K562 (cell line): ENCODE data around the gene B3GLCT. TPM values are rescaled to one million over a fixed set of nuclear protein-coding genes. Genes with fewer than 3 reads are reported as not detected.
A peak's percentile ranks its signal among the peaks of the same experiment; 100 is the strongest.

Source experiments
- ATF7 ChIP-seq: fragments of 450-650 bp; IDR thresholded peaks from 2 replicates; pipeline ENCODE4 v1.7.1; 2014; ENCODE audit warnings: mild to moderate bottlenecking, moderate library complexity
- BRF1 ChIP-seq: IDR thresholded peaks from 3 replicates; pipeline ENCODE4 v1.6.1; 2011; ENCODE audit warnings: borderline replicate concordance, mild to moderate bottlenecking; ENCODE audit not compliant: insufficient read length; ENCODE audit errors: extremely low read depth
- CXXC5 ChIP-seq: fragments of 250-450 bp; sonication (Bioruptor Pico); IDR thresholded peaks from 2 replicates; pipeline ENCODE4 v1.8.0; 2022; ENCODE audit warnings: inconsistent platforms, mild to moderate bottlenecking, moderate library complexity
- ELF1 ChIP-seq: fragments of 200-800 bp; sonication (Bioruptor generic); IDR thresholded peaks from 2 replicates; pipeline ENCODE4 v1.6.1; 2016; ENCODE audit warnings: missing genetic modification characterization, missing compliant biosample characterization
- FOXJ2 ChIP-seq: fragments of 200-800 bp; sonication (Bioruptor generic); IDR thresholded peaks from 2 replicates; pipeline ENCODE4 v1.6.1; 2016; ENCODE audit warnings: missing genetic modification characterization, missing compliant biosample characterization
- GABPB1 ChIP-seq: sonication (generic); formaldehyde crosslinking; IDR thresholded peaks from 2 replicates; pipeline ENCODE4 v1.8.0; 2022; ENCODE audit warnings: mild to moderate bottlenecking, missing genetic modification reagents
- HCFC1 ChIP-seq: IDR thresholded peaks from 2 replicates; pipeline ENCODE4 v1.6.1; 2012; ENCODE audit warnings: low read depth, low read length, improper control_type of control experiment
- ILF3 ChIP-seq: fragments of 450-650 bp; IDR thresholded peaks from 2 replicates; pipeline ENCODE4 v1.6.1; 2018; ENCODE audit warnings: antibody characterized with exemption, mild to moderate bottlenecking, moderate library complexity, borderline replicate concordance
- IRF1 ChIP-seq: sonication (generic); formaldehyde crosslinking; IDR thresholded peaks from 2 replicates; pipeline ENCODE4 v1.8.0; 2022; ENCODE audit warnings: missing genetic modification reagents, mild to moderate bottlenecking, borderline replicate concordance
- IRF2 ChIP-seq: sonication (generic); formaldehyde crosslinking; IDR thresholded peaks from 2 replicates; pipeline ENCODE4 v1.8.1; 2022; ENCODE audit warnings: mild to moderate bottlenecking, missing genetic modification reagents
- LCOR ChIP-seq: sonication (generic); formaldehyde crosslinking; IDR thresholded peaks from 2 replicates; pipeline ENCODE4 v1.8.0; 2022; ENCODE audit warnings: mild to moderate bottlenecking, missing genetic modification reagents
- PML ChIP-seq: IDR thresholded peaks from 2 replicates; pipeline ENCODE4 v1.6.1; 2012; ENCODE audit warnings: low read length, inconsistent platforms
- RAD21 ChIP-seq, 2 experiments: fragments of 250-450 bp in 1 of 2; fragments of 450-650 bp in 1 of 2; sonication (Bioruptor Pico) in 1 of 2; formaldehyde crosslinking in 1 of 2; IDR thresholded peaks in 1 of 2; conservative IDR thresholded peaks in 1 of 2; 2 replicates each; pipeline versions ENCODE4 v1.4.0 to v1.8.0; 2020 to 2022; ENCODE audit warnings: mild to moderate bottlenecking in 2 of 2, moderate library complexity in 1 of 2
- SAP30 ChIP-seq: fragments of 200-600 bp; sonication (generic); IDR thresholded peaks from 2 replicates; pipeline ENCODE4 v1.6.1; 2012; ENCODE audit warnings: borderline replicate concordance, low read depth, mild to moderate bottlenecking, moderate library complexity, low read length, control low read depth, inconsistent platforms; ENCODE audit not compliant: insufficient read depth, poor library complexity, severe bottlenecking
- ZFPM2 ChIP-seq: fragments of 250-450 bp; sonication (Bioruptor Pico); IDR thresholded peaks from 2 replicates; pipeline ENCODE4 v1.5.1; 2022; ENCODE audit warnings: mild to moderate bottlenecking
- ZNF274 ChIP-seq: IDR thresholded peaks from 2 replicates; pipeline ENCODE4 v1.6.1; 2011; ENCODE audit warnings: low read depth, mild to moderate bottlenecking, low read length, moderate library complexity, borderline replicate concordance
- polyA plus RNA-seq, 8 experiments: library from polyadenylated mRNA; depleted of rRNA in 4 of 8; stranded (reverse) in 5 of 8; unstranded in 3 of 8; fragments of >200 nt; fragmentation: Nextera tagmentation in 2 of 8; fragmentation: Illumina TruSeq in 1 of 8; extraction: Ambion mirVana in 2 of 8; extraction: Trizol in 1 of 8; gene quantifications; 2 replicates each; pipeline versions ENCODE4 v1.2.1 to v1.2.3, GENCODE V29; 2011 to 2014; ENCODE audit warnings: inconsistent platforms in 1 of 8, missing spikeins in 1 of 8
- total RNA-seq, 7 experiments: library from RNA; depleted of rRNA in 6 of 7; stranded (reverse); fragments of >200 nt in 6 of 7; fragmentation: Illumina TruSeq in 2 of 7; extraction: Trizol in 2 of 7; gene quantifications; 2 replicates each; pipeline versions ENCODE4 v1.2.1 to v1.2.3, GENCODE V29; 2011 to 2021; ENCODE audit warnings: low replicate concordance in 1 of 7
- TF ChIP-seq, protein P1 (sequence below): sonication (generic); formaldehyde crosslinking; IDR thresholded peaks from 2 replicates; pipeline ENCODE4 v1.8.0; 2022; ENCODE audit warnings: mild to moderate bottlenecking, missing genetic modification reagents
- TF ChIP-seq, protein P2 (sequence below): IDR thresholded peaks from 2 replicates; pipeline ENCODE4 v1.6.1; 2011; ENCODE audit warnings: borderline replicate concordance, low read depth, mild to moderate bottlenecking, moderate library complexity, low read length; ENCODE audit not compliant: insufficient read depth, poor library complexity, severe bottlenecking
- TF ChIP-seq, protein P3 (sequence below), 2 experiments: fragments of 450-650 bp; IDR thresholded peaks; 2 replicates each; pipeline ENCODE4 v1.6.1; 2018; ENCODE audit warnings: mild to moderate bottlenecking in 2 of 2, low read depth in 1 of 2; ENCODE audit not compliant: partially characterized antibody in 2 of 2

Gene B3GLCT
- total and polyA plus RNA-seq, 9 of the 15 experiments (the other 6 are each of a cell fraction or from before 2014, with no cell fraction given) = 1.1 to 5.1 (median 2.9) TPM

GRCh38 chr13:31199849-31200636 lies at the start of gene B3GLCT (continued):
- TF ChIP-seq CXXC5 (CRISPR knock-in tag) (peak; percentile 71), ELF1 (tag) (no peak), ZNF274 (no peak), ATF7 (peak; percentile 25; the same call in 1 of the 2 replicates), LCOR (CRISPR knock-in tag) (no peak), GABPB1 (CRISPR knock-in tag) (no peak), HCFC1 (peak; percentile 39; the same call in 1 of the 2 replicates), ZFPM2 (CRISPR knock-in tag) (no peak), IRF1 (no peak), IRF2 (CRISPR knock-in tag) (no peak), PML (no peak), FOXJ2 (tag) (no peak), SAP30 (no peak), ILF3 (0 out of 2 replicates have a peak, but pooled peaks have one; percentile 33), RAD21 (CRISPR knock-in tag; conservative IDR thresholded peaks at IDR 0.05 in 1 of 2, IDR thresholded peaks at IDR 0.05 in 1 of 2) (peak; percentile 23 to 42; a peak in 3 of 4 replicates), BRF1 (no peak)
- TF ChIP-seq, protein P1, sequence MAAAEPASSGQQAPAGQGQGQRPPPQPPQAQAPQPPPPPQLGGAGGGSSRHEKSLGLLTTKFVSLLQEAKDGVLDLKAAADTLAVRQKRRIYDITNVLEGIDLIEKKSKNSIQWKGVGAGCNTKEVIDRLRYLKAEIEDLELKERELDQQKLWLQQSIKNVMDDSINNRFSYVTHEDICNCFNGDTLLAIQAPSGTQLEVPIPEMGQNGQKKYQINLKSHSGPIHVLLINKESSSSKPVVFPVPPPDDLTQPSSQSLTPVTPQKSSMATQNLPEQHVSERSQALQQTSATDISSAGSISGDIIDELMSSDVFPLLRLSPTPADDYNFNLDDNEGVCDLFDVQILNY (CRISPR knock-in tag) = no peak
- TF ChIP-seq, protein P2, sequence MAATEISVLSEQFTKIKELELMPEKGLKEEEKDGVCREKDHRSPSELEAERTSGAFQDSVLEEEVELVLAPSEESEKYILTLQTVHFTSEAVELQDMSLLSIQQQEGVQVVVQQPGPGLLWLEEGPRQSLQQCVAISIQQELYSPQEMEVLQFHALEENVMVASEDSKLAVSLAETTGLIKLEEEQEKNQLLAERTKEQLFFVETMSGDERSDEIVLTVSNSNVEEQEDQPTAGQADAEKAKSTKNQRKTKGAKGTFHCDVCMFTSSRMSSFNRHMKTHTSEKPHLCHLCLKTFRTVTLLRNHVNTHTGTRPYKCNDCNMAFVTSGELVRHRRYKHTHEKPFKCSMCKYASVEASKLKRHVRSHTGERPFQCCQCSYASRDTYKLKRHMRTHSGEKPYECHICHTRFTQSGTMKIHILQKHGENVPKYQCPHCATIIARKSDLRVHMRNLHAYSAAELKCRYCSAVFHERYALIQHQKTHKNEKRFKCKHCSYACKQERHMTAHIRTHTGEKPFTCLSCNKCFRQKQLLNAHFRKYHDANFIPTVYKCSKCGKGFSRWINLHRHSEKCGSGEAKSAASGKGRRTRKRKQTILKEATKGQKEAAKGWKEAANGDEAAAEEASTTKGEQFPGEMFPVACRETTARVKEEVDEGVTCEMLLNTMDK = peak; percentile 74
- TF ChIP-seq, protein P3, sequence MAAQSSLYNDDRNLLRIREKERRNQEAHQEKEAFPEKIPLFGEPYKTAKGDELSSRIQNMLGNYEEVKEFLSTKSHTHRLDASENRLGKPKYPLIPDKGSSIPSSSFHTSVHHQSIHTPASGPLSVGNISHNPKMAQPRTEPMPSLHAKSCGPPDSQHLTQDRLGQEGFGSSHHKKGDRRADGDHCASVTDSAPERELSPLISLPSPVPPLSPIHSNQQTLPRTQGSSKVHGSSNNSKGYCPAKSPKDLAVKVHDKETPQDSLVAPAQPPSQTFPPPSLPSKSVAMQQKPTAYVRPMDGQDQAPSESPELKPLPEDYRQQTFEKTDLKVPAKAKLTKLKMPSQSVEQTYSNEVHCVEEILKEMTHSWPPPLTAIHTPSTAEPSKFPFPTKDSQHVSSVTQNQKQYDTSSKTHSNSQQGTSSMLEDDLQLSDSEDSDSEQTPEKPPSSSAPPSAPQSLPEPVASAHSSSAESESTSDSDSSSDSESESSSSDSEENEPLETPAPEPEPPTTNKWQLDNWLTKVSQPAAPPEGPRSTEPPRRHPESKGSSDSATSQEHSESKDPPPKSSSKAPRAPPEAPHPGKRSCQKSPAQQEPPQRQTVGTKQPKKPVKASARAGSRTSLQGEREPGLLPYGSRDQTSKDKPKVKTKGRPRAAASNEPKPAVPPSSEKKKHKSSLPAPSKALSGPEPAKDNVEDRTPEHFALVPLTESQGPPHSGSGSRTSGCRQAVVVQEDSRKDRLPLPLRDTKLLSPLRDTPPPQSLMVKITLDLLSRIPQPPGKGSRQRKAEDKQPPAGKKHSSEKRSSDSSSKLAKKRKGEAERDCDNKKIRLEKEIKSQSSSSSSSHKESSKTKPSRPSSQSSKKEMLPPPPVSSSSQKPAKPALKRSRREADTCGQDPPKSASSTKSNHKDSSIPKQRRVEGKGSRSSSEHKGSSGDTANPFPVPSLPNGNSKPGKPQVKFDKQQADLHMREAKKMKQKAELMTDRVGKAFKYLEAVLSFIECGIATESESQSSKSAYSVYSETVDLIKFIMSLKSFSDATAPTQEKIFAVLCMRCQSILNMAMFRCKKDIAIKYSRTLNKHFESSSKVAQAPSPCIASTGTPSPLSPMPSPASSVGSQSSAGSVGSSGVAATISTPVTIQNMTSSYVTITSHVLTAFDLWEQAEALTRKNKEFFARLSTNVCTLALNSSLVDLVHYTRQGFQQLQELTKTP (IDR thresholded peaks at IDR 0.05; ENCODE audit: low read depth in 1 of 2, partially characterized antibody in 2 of 2) = no peak
